H1 (cell line): ENCODE results near the gene OSGEPL1.

ENCODE experiments used
- CTCF ChIP-seq, 3 experiments: IDR thresholded peaks; 1 replicate in 2 of 3; 2 replicates in 1 of 3; pipeline versions ENCODE4 v1.5.1 to v1.6.1; 2011; ENCODE audit warnings: low read length in 3 of 3, mild to moderate bottlenecking in 3 of 3, inconsistent platforms in 2 of 3, low read depth in 1 of 3, moderate library complexity in 1 of 3; ENCODE audit not compliant: insufficient read depth in 1 of 3; ENCODE audit errors: control extremely low read depth in 1 of 3
- RXRA ChIP-seq: IDR thresholded peaks from 2 replicates; pipeline ENCODE4 v1.6.1; 2011; ENCODE audit warnings: low read depth, mild to moderate bottlenecking, low read length, moderate library complexity; ENCODE audit not compliant: insufficient read depth

GRCh38 chr2:189726849-189727248 lies 35.7 kb downstream of the OSGEPL1 start:
- TF ChIP-seq CTCF (IDR thresholded peaks at IDR 0.05; ENCODE audit: control extremely low read depth in 1 of 3, insufficient read depth in 1 of 3, low read depth in 1 of 3, low read length in 3 of 3): no peak
- TF ChIP-seq RXRA: no peak
